8988T (cell line): Measurements from ENCODE around the gene PLRG1.
"Not testable (repeated sequence)": the region's sequence is repeated elsewhere in the genome, so short reads cannot be mapped to it uniquely, and the experiment has no call there.

Experiments used
- DNase-seq: peaks from one replicate; pipeline ENCODE4 v3.0.0; 2011

Gene PLRG1

DNA sequence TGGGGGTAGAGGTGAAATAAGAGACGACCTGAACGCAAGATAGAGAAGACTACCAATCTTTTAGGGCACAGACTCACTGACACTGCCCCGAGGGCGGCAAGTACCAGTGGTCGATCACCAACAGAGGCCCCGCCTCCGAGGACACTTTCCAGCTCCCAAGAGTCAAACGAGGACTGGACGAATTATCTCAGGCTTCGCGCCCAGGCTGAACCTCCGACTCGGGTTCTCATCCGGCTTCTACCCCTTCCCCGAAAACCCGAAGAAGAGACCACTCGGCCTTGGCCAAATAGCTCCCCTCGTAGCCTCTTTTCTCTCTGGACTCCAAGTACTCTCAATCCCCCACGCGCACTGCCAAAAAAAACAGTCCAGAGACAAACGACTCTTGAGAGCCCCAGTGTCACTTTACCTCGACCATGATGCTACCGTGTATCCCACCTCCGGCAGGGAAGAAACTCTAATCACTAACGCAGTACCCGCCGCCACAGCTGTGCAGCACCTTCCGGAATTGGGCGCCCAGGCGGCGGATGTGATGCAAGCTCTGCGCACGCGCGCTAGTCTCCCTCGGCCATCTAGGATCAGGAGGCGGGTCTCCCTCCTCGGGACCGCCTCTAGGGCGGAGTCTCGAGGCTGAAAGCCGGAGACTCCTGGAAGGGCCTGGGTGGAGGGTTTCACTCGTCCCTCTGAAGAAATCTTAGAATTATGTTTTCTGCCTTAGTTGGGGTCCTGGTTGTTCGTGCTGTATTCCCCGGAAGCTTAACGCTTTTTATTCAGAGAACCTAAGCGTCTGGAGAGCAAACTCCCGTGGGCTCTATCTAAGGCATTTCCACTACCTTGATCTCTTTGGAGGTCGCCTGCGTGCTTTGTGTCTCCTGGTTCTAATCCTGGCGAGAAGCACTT lies at the start of gene PLRG1:
PLRG1 (minus strand) TSS at position 507 of the 897 bp plus-strand sequence; CDS start at position 415, 92 bp downstream.
- peak; percentile 42 for DNase-seq

DNA sequence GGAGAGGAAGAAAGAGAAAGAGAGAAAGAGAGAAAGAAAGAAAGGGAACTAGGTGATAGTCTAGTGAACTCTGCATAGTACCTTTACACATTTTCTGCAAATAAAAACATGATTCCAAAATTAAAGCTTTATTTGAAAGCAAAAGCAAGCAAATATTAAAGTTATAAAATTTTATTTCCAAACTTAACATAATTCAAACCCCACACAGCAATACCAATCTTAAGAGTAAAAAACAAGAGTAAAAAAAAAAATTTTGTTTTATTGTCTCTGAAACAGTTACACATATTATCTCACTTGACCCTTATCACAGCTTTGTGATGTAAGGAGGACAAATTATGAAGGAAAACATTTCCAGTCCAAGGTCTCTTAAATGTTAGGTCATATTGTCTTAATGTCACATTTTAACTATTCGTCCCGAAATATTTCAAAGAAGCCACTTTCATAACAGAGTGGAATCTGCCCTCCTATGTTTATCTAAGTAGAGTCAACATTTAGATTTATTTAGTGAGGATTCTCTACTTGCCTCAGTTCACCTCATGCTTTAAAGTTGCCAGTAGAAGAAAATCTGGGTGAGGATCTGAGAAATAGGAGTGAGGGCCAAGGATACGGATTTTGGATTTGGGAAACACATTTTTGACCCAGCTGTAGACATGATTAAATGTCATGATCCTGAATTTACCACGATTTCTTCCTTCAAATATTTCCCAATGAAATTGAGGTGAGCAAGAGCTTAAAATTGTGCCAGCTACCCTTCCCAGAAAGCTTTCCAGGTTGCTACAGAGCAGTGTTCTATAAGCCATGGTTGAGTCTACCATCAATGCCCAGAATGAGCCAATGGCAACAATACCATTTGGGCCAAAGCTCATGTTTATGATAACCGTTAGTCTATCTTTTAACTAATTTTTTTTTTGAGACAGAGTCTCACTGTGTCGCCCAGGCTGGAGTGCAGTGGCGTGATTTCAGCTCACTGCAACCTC lies 47.9 kb upstream of the PLRG1 start:
- DNase-seq: no peak

DNA sequence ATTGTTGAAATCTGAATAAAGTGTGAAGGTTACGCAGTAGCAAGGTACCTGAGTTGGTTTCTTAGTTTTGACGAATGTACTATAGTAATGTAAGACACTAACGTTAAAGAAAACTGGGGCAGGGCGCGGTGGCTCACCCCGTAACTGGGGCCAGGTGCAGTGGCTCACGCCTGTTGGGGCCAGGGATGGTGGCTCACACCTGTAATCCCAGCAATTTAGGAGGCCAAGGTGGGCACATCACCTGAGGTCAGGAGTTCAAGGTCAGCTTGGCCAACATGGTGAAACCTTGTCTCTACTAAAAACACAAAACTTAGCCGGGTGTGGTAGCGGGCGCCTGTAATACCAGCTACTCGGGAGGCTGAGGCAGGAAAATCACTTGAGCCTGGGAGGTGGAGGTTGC lies 47.1 kb upstream of the PLRG1 start:
- DNase-seq: not testable (repeated sequence)

DNA sequence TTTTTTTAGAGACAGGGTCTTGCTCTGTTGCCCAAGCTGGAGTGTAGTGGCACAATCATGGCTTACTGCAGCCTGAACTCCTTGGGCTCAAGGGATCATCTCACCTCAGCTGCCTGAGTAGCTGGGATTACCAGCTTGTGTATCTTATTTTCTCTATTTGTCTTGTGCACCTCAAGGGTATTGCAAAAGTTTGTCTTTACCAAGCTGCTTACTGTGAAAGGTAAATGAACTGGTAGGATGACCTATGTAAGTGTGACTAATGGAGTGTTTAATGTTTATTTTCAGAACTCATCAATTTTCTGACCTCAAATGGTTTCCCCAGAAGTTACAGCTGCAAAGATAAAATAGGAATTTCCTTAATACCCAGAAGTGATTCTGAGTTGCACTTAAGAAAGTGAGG lies 45.6 kb upstream of the PLRG1 start:
- no peak for DNase-seq

DNA sequence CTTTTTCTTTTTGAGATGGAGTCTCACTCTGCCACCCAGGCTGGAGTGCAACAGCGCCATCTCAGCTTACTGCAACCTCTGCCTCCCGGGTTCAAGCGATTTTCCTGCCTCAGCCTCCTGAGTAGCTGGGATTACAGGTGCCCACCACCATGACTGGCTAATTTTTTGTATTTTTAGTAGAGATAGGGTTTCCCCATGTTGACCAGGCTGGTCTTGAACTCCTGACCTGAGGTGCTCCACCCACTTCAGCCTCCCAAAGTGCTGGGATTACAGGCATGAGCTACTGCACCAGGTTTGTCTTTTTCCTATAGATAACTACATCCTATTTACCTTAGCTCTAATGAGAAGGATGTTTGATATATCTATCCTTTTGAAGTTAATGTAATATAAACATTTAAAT lies 44.1 kb upstream of the PLRG1 start:
- DNase-seq: not testable (repeated sequence)

DNA sequence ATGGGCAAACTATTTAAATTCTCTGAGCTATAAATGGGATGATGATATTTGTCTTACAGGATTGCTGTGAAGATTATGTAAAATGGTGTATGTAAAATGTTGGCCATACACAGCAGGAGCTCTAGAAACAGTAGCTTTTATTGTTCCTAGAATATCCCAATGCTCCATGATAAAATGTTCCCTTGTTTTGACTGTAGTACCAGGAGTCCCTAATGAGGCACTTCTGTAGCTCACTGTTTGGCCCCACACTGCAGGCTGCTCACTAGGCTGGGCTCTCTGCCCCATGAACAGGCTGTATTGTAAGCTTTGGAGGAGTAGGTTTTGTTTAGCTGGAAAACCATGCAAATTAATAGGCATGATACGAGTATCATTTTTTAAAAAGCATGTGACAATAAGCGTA lies 43.7 kb upstream of the PLRG1 start:
- no peak for DNase-seq

DNA sequence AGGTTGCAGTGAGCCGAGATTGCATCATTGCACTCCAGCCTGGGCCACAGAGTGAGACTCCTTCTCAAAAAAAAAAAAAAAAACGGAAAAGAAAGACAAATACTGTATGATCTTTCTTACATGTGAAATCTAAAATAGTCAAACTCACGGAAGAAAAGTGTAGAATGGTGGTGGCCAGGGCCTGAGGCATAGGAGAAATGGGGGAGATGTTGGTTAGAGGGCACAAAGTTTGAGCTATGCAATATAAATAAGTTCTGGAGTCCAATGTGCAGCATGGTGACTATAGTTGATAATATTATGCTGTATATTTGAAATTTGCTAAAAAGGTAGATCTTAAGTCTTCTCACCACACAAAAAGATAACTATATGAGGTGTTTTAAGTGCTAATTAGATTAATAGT lies 41.7 kb upstream of the PLRG1 start:
- no peak for DNase-seq

DNA sequence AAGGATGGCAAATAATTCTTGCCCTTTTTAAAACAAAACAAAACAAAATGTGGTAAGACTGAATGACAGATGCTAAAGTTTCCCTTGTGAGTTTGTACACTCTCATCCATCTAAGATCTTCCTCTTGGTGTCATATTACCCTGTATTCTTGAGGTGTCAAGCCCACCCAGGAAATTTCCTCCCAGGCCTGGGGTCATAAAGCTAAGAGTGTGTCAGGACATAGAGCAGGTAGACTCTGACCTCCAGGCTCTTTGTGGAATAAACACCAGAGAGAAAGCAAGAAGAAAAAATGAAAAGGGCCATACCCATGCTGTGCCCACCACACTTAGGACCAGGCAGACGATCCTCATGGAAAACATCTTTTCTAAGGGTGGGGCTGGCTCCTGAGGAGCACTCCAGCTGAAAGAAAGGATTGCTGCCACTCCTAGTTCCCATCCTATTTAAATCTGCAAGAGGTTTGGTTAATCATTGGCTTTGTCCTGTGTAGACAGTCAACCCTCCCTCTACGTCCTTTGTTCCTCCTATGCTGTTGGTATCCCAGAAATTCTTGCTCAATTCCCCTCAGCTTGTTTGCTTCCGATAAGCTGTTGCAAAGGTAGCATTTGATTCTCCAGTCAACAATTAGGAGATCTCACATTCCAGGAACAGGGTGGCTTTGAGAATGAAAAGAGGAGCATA lies 40.3 kb upstream of the PLRG1 start, which contains the start of gene FGA:
FGA (minus strand) TSS at position 414 of the 678 bp plus-strand sequence; CDS start at position 359, 55 bp downstream.
- no peak for DNase-seq

DNA sequence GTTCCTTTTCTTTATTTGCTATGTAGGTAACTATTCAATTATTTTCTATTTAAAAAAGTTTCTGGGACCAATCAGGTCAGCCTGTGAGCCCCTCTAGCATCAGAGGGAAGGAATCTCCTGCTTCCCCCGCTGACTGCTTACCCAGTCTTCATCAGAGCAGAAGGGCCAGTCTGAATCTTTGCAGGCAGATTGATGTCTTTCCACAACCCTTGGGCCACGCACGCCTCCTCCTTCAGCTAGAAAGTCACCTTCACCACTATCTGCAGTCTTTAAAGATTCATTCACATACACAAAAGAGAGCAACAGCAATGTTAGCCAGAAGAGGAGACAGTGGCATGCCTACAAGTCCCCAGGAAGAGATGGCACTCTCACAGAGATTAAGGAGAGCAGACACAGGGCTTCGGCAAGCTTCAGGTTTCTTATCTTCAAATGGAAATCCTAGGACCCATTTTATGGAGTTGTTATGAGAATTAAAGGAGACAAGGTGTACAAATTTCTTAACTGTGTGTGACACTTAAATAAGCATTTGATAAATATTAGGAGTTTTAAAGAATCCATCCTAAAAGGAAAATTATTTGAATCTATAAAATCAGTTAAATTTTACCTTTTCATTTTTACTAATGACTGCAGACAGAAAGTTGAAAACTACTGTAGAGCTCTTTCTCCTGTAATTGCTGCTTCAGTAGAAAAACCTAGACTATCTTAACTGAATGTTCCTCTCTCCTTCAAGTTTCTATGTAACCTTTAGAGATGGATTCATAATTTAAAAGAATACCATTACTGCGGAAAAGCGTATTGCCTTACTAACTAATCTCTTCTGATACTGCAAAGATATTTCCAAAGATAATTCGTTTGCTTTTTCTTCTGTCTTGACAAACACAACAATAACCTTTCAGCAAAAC lies 39.3 kb upstream of the PLRG1 start:
- no peak for DNase-seq

DNA sequence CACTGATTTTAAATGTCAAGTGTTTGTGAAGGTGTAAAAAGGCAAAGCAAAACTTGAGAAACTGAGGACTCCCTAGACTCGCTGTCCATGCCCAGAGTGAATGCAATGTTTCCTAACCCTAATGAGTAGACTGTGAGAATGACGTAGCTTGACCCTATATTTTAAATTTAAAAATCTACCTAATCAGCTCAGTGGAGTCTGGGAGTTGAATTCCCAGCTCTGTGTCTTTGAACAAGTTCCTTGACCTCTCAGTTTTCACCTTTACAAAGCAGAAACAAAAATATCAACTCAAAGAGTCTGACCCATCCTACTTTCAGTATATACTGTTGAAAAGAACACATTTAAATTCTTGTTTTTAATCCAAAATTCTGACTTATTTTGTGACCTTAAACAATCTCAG lies 38.0 kb upstream of the PLRG1 start:
- no peak for DNase-seq

DNA sequence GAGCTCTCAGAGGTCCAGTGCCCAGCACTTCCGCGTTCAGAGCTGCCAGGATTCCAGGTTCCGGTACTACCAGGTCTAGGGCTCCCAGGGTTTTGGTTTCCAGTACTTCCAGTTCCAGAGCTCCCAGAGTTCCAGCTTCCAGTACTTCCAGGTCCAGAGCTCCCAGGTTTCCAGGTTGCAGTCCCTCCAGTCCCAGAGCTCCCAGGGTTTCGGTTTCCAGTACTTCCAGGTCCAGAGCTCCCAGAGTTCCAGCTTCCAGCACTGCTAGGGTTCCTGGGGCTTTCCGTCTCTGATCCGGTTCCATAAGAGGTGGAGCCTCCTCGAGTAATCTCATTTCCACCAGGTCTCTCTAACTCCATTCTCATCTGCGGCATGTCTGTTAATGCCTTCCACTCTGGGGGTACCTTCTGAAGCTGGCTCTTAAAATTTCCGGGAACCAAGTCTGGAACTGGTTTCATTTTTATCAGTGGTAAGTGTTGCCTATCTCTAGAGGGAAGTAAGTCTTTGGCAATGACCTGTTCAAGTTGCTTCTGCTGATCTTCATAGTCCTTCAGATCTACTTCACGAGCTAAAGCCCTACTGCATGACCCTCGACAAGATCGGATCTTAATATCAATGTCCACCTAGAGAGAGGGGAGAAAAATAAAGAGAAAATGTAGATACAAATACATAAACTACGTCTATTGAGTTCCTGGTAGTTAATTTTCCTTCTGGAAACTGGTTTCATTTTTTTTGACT lies 36.3 kb upstream of the PLRG1 start:
- DNase-seq: no peak

DNA sequence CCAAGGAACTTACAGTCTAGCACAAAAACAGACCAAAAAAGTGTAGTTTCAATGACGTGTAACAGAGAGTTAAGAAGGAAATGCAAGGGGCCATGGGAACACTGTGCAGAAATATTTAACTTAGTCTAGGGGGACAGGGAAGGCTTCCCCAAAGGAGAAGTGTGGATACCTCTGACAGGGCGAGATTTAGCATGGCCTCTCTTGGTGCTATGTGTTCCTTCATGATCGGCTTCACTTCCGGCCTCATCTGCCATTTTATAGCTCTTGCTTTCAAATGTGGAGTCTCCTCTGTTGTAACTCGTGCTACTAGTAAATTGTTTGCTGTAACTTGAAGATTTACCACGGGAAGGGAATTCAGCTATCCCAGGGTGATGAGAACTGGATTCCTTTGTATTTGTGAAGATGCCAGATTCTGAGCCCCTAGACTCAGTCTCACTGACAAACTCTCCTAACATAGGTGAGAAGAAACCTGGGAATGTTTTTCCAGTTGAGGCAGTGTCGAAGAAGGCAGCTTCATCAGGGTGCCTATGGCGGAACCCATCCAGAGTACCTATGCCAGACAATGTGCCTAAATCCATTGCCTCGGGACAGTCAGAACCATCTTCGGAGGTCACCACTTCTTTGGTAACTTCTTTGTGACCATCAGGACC lies 35.3 kb upstream of the PLRG1 start:
- DNase-seq: no peak

DNA sequence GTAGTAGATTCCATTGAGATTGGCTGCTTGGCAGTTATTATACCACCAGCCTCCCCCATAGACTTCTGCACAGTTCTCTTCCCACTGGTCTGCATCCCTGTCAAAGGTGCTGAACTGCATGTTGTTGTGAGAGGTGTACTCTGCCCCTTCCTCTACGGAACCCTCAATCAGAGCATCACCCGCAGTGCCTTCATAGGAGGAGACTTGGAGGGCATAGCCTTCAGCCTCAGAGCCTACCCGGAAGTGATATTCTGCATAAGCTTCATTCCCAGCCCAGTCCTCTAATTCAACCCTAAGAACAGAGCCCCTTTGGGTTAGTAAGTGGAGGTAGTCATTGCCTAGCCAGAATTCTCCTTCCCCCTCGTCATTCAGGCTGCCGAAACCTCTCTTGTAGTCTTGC lies 34.1 kb upstream of the PLRG1 start:
- DNase-seq: no peak

DNA sequence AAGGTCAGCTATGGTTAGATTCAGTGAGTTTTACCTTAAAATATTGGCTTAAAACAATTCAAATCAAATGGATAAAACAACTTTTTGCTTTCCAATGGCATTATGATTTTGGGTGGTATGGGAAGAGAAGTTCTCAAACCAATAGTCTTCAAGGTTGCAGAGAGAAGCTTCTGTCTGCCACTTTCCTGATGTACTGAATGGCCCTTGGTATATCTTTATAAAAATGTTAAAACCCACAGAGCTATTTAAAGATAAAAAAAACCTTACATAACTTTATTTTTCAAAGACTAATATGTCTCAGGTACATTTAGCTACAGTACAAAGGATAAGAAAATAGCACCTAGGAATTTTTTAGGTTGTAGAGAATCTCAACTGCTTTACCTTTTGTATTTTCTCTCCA lies 33.5 kb upstream of the PLRG1 start:
- no peak for DNase-seq

DNA sequence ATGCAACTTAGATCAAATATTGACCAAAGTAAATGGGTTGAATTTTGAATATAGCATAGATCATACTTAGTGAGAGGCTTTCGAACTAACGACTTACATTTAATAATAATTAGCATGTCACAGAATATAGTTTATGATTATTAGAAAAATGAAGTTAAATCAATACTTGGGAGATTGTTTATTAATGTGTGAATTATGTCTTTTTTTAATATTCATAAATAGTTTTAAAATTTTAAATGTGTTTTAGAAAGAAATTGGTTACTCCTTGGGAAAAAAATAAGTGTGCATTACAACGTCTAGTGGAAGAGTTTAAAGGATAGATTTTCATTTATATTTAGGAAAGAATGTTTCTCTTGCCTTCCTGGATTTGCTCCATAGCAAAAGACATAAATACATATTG lies 33.0 kb upstream of the PLRG1 start:
- no peak for DNase-seq

DNA sequence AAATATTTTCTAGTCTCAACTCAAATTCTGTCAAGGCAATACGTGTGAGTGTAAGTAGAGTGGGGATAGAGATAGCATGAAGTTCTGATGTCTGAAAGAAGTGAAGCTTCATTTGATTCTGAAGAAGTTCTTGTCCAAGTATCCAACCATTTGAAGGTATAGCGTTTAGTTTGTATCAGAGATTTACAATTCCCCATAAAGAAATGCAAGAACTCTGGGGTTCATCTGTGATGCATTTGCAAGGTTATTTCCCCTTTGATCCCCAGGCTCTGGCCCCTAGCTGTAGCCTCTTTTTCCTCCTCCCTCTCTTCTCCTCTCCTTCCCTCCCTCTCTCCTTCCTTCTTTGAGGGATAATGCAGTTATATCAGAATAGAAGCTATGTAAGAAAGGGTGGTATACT lies 32.5 kb upstream of the PLRG1 start:
- no peak for DNase-seq

DNA sequence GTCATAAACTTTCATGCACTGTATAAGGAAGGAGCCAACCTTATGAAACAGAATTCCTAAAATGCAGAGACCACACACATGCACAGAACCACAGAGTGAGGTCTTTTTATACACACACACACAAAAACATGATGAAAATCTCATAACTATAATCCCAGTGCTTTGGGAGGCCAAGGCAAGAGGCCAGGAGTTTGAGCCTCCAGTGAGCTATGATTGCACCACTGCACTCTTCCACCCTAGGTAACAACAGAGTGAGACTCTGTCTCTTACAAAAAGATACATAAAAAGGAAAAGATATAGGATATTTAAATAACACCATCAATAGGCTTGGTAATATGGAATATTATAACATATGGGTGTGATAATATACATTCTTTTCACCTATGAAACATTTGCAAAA lies 29.7 kb upstream of the PLRG1 start:
- DNase-seq: no peak

DNA sequence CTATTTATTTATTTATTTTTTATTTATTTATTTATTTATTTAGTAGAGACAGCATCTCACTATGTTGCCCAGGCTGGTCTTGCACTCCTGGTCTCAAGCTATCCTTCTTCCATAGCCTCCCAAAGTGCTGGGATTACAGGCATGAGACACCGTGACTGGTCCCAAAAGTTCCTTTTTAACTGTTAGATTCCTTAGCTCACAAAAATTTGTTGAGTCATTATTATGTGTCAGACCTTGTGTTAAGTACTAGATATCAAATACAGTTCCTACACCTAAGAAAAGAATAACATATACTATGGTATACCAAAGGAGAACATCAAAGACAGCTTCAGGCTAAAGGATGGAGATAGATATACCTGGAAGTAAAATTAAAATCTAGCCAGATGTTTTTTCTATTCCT lies 28.7 kb upstream of the PLRG1 start:
- no peak for DNase-seq

DNA sequence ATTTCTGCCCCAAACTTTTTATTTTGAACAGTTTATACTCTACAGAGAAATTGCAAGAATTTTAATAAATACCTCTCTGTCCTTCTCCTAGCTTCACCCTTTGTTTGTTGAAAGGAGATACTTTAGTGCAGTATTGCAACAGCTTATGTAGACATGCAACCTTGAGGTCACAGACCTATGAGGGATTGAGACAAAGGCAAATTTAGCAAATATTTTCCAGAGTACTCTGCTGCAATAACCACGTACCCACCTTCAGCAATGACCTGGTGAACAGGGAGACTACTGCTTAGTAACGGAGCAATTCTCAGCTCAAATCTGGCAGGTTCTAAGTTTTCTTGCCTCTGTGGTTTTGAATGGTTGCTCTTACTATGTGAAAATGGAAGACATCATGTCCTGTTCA lies 27.1 kb upstream of the PLRG1 start:
- DNase-seq: no peak

DNA sequence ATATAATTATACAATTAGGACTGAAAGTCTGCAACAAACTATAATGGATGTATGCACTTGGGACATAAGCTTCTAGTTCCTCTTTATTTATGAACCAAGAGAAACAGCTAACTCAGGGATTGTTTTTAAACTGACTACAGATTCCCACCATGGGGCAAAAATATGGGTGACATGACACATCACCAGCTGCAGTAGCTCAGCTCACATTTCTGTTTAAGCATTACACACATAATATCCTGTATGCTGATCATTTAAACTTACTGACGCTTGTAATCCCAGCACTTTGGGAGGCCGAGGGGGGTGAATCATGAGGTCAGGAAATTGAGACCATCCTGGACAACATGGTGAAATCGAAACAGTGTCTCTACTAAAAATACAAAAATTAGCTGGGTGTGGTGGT lies 24.1 kb upstream of the PLRG1 start:
- DNase-seq: no peak
